CD4-positive, alpha-beta T cell treated with Interleukin-17A for 4 hours (primary cell): ENCODE measurements around the gene RPGRIP1.
"Not testable (repeated sequence)": the region's sequence is repeated elsewhere in the genome, so short reads cannot be mapped to it uniquely, and the experiment has no call there.

ENCODE experiments used
- DNase-seq: peaks from one replicate; pipeline ENCODE4 v3.0.0-alpha.2; 2020; ENCODE audit warnings: mixed read lengths

Gene RPGRIP1

DNA sequence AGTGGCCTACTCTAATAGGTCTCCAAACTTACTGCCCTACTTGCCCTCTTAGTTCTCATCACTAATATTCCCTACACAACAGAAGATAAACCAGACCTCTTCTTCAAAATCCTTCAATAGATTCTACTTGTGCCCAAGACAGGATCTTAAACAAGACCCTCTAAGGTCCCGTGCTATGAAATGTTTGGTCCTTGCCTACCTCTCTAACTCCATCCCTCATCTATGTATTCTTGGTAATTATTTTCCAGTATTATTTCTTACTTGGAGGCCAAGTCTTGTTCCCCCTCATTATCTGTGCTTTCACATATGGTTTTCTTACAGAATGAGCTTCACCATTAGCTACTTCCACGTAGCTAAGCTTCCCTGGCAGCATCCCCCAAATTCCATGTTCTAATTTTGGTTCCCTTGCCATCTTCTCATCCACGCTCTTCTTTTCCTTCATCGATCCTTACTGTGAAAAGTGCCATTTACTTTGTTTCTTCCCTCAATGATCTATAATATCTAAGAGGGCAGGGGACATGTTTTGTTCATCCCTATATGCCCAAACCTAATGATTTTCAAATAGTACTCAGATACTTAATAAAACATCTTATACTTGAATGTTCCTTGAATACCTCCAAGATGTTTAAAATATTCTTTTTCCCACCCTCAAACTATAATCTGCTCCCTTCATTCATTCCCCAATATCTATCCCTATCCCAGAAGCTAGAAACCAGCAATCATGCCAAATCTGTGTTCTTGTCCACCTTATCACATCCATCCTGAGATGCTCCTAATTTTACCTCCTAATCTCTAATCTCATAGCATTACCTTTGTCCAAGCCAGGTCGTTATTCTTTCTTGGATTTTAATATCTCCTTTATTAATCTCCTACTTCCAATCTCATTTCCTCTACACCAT is 20.7 kb upstream of the RPGRIP1 start:
- DNase-seq: no peak

DNA sequence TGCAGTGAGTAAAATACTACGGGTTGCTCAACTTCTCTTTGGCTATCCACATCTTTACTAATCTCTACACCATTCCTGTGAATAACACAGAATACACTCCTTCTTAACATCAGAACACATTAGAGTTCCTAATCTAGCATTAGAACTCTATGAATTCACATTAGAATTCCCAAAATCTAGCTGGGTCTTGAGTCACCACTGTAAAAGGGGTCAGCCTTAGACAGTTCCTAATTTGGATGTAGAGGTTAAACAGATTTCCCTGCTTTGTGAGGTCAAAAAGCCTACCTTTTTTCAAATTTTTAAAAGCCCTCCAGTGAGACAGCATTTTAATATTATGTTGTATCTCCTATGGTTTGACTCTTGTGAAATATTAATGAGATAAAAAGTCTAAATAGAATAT is 18.1 kb upstream of the RPGRIP1 start:
- DNase-seq: no peak

DNA sequence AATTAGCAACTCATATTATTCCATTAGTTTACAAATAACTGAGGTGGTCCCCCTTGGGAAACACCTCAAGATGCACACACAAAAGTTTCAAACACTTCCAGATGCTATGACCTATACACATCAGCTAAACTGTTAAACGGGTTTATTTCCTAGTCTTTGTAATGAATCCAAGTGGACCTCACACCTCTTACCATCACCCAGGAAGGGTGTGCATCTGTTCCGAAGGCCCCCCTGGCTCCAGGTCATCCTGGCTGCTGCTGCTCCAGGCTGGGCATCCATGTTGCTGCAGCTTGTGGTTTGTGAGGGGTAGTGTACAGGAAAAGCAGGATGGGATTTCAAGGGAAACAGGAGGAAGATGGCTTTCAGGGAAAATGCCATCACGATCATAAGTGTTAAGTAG is 17.5 kb upstream of the RPGRIP1 start:
- no peak for DNase-seq

DNA sequence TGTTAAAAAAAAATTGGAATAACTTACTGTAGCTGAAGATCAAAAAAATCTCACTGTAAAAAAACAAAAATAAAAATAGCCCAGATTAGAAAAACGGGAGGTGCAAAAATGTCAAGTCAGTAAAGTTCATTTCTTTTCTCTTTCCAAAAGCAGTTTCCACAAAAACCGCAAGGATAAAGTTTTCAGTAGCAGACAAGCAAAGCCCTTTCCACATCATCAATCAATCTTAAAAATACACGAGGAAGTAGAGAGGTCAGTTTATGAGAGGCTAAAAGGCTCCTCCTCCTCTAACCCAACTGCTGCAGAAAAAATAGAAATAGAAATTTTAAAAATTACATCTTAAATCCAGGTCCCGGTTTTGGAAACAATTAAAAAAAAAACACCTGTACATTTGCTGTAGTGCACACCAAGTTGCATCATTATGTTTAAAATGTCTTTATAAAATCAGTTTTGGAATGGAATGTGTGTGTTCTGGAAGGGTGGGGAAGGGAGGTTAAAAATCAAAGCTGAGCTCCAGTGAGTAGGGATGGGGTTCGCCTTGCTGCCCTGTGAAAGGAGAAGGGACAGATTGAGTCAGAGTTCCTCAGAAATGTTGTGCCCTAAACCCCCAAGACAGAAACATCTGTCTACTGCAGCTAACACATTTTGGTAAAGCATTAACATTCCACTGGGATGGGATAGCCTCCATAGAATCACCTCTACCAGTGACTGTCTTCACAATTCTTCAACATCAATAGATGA is 16.4 kb upstream of the RPGRIP1 start:
- no peak for DNase-seq

DNA sequence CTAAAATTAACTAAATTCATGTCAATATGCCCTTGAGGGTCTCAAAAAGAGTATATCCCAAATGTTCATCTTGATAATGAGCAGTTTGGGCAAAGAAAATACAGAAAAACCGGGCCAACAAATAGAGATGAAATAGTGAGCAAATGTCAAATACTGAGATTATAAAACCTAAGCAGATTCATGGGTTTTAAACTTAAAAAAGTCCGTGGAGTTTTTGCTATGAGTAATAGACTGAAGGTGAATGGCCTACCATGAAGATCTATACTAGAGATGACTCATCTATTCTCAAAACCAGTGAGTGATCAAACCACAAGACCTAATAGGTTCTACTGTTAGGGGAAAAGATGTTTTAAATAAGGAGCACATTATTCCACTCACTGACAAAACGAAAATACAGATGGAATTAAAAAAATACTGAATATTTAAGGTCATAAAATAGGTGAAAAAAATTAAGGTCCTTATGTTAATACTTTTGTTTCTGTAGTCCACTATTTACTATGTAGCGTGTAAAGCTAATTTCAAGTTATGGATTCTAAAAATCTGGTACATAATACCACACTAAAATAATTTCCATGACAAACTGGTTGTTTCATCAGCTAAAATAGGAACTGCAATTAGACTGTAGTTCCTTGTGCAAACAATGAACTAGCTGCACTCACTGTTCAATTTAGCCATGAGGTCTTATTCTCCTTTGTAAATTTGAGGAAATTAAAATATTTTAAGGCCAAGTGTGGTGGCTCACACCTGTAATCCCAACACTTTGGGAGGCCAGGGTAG is 15.7 kb upstream of the RPGRIP1 start:
- no peak for DNase-seq

DNA sequence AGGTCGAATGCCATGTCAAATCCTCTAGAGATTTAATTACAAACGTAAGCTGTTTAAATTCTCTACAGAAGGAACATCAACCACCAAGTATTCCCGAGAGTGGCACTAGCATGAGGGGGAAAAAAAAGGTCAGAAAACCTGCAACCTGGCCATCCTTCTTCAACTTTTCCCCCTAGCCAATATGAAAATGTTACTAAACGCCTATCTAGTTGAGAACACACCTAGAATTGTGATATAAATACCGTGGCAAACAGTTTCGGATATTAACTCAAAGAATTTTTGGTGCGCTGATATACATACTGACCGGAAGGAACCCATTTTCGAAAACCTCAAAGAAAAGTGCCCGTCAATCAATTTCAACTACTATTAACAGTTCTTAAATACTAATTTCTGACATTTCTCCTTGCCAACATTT is 12.4 kb upstream of the RPGRIP1 start:
- no peak for DNase-seq

DNA sequence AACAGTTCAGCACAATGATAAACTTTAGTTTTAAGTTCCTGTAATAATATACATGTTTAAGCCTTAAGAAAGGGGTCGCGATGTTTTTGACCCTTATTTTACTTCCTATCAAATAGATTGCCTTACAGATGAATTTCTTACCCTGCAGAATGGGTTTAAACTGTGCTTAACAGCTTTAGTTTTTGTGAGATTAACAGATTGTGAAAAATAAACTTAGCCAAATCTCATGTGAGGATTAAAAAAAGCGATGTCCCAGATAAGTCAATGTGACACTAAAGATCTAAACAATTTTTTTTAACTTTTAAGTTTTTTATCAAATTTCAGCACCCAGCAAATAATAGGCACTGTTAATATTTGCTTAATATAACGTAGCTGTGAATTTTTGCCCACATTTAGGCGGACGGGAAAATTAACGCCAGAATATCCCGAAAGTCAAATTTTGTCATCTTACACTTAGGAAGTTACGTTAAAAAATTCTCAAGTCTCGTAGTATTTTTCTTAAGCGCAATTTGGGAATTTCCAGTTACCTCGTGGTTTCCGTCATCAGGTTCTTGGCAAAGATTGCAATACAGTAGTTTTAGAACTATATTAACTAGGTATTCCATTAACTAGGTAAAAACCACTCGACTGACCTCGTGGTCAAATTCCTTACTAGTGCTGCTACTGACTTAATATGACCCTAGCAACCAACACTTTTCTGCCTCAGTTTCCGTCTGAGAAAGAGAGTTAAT is 11.8 kb upstream of the RPGRIP1 start:
- DNase-seq: no peak

DNA sequence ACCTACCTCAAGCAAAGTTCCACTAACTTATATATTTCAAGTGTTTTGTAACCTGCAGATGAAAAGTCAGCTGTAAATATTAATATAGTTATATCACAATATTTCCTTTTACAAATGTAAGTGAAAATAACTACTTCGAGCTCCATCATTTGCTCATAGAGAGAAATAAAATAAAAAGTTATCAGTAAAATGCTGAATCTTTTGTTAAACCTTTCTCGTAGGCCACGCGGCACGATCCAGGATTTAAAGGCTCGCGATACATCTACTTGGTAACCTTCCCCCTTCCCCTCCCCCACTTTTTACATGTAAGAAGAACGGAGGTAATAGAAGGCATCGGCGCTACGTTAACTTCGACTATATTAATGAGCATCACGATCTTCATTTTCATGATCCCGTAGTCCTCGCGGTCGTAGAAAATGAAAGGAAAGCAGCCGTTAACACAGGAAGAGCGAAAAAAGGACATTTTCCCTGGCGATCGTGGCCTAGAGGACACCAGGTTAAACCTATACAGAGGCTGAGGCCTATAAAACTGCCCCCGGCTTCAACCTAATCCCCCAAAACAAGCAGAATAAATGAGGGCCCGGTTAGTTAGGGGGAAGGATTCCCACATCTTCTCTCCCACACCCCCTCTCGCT is 11.1 kb upstream of the RPGRIP1 start:
- peak; percentile 39 for DNase-seq

DNA sequence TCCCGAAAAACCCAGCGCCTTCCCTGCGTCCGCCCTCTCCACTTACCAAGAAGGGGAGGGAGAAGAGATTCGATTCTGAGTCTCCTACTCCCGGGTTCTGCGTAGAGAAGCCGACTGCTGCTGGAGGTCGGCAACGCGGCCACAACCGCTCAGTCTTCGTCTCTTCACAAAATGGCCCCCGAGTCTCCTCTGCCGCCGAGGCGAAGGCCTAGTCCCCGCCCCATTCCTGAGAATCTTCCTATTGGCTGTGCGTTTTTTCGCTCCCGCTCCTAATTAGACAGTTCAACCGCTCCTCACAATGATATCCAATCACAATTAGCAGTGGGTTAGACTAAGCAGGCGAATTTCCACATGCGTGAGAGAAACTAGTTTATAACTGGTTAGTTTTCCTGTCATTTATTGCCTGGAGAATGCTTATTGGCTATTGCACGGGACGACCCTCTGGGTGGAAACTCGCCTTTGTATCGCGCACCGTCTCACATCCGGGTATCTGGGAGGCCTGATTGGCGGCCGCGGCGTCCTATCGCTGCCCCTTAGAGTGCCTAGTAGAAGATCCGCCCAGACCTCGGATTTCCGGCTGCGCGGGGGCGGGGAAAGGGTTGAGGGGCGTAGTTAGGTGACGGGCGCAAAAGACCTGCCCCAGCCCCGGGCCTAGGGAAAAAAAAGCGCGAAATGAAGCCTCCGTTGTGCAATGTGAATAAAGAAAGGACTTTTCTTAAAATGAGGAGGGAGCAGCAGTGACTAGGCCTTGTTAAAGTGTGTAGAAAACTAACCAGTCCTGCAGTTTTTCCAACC is 10.4 kb upstream of the RPGRIP1 start, which contains the start of gene HNRNPC:
HNRNPC (minus strand) TSS at position 191 of the 795 bp plus-strand sequence. CDS start 35,249 bp downstream, outside the sequence.
- DNase-seq: peak; percentile 99

DNA sequence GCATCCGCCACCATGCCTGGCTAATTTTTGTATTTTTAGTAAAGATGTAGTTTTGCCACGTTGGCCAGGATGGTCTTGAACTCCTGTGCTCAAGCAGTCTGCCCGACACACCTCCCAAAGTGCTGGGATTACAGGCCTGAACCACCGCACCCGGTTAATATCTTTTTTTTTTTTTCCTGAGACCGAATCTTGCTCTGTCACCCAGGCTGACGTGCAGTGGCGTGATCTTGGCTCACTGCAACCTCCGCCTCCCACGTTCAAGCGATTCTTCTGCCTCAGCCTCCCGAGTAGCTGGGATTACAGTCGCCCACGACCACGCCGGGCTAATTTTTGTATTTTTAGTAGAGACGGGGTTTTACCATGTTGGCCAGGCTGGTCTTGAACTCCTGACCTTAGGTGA is 7.2 kb upstream of the RPGRIP1 start:
- not testable (repeated sequence) for DNase-seq

DNA sequence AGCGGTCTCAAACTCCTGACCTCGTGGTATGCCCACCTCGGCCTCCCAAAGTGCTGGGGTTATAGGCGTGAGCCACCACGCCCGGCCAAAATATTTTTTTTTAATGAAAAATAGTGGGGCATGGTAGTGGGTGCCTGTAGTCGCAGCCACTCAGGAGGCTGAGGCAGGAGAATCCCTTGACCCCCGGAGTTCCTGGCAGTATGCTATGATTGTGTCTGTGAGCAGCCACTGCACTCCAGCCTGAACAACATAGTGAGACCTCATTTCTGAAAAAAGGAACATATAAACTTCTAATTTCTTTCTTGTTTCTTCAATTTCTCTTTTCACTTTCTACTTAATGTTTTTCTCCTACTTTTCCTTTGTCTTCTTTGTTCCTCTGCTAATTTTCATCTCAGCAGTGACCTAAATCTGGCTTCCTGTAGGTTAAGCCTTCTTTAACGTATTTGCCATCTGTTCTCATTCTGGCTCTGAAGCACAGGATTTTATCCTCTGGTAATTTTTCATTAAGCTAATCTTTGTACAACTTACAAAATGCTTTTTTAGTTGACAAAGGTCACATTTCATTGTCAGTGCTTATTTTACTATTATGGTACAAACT is 4.5 kb upstream of the RPGRIP1 start:
- no peak for DNase-seq

DNA sequence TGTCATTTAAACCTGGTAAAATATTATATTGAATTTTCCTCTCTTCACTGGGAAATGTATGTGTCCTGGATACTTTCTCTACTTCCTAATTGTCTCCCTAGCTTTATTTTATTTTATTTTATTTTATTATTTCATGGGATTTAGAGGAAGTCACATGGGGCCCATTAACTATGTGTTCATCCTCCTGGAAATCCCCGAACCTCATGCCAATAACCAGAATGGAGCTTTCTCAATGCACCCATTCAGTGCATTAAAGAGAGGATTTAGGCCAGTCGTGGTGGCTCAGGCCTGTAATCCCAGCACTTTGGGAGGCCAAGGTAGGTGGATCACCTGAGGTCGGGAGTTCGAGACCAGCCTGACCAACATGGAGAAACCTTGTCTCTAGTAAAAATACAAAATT is 1.3 kb upstream of the RPGRIP1 start:
- no peak for DNase-seq

DNA sequence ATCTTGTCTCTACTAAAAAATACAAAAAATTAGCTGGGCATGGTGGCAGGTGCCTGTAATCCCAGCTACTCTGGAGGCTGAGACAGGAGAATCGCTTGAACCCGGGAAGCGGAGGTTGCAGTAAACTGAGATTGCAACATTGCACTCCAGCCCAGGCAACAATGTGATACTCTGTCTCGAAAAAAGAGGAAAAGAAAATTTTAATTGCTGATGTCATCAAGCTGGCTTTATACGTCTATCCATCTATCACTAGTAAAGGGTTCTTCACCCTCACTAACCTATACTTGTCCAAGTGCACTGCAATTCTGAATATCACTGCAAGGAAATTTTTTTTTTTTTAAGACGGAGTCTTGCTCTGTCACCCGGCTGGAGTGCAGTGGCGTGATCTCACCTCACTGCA is 2.0 kb downstream of the RPGRIP1 start:
- not testable (repeated sequence) for DNase-seq

DNA sequence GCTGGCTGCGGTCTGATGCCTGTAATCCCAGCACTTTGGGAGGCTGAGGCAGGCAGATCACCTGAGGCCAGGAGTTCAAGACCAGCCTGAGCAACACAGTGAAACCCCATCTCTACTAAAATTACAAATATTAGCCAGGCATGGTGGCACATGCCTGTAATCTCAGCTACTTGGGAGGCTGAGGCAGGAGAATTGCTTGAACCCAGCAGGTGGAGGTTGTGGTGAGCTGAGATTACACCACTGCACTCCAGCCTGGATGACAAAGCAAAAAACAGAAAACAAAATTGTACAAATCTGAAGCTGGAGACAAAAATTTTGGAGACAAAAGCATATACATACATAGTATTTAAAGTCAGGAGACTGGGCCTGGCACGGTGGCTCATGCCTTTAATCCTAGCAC is 6.6 kb downstream of the RPGRIP1 start:
- DNase-seq: not testable (repeated sequence)

DNA sequence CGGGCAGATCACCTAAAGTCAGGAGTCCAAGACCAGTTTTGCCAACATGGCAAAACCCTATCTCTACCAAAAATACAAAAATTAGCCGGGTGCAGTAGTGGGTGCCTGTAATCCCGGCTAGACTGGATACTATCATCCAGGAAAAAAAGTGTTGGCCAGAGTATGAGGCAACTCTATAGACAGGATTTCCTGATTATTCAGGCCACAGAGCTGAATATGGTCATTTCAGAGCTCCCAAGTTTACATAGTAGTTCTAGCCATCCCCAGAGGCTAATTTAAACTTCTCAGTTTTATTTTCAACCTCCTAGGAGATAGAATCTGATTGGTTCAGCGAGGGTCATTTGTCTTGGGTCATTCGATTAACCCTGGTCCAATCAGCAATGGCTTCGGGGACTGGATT is 7.3 kb downstream of the RPGRIP1 start:
- no peak for DNase-seq

DNA sequence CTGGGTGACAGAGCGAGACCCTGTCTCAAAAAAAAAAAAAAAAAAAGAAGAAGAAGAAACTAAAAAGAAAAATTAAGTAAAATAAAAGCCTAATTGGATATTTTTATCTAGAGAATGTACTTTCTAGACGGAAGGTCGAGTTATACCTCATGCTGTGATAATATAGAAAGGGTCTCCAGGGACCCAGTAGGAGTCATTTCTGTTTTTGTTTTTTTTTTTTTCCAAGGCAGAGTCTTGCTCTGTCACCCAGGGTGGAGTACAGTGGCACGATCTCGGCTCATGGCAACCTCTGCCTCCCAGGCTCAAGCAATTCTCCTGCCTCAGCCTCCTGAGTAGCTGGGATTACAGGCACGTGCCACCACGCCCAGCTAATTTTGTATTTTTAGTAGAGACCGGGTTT is 14.1 kb downstream of the RPGRIP1 start:
- DNase-seq: not testable (repeated sequence)

DNA sequence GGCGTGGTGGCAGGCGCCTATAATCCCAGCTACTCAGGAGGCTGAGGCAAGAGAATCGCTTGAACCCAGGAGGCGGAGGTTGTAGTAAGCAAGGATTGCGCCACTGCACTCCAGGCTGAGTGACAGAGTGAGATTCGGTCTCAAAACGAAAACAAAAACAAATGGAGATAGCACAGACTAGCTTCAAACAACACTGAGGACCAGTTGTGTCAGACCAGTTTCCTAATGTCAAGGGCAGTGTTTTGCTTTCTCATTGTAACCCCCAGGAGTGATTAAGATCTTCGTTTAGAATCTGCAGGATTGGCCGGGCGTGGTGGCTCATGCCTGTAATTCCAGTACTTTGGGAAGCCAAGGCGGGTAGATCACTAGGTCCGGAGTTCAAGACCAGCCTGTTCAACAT is 18.5 kb downstream of the RPGRIP1 start:
- no peak for DNase-seq

DNA sequence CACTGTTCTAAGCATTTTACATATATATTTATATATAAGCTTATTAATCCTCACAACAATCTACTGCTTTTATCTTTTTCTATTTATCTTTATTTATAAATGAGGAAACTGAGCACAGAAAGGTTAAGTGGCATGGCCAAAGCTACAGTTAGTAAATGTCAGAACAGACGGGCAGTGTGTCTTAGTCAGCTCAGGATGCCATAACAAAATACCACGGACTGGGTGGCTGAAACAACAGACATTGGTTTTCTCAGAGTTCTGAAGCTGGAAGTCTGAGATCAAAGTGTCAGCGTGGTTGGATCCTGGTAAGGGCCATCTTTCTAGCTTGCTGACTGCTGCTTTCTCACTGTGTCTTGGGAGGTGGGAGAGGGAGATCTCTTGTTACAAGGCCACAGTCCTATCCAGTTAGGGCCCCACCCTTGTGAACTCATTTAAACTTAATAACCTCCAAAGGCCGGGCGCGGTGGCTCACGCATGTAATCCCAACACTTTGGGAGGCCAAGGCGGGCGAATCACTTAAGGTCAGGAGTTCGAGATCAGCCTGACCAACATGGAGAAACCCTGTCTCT is 19.8 kb downstream of the RPGRIP1 start:
- DNase-seq: no peak

DNA sequence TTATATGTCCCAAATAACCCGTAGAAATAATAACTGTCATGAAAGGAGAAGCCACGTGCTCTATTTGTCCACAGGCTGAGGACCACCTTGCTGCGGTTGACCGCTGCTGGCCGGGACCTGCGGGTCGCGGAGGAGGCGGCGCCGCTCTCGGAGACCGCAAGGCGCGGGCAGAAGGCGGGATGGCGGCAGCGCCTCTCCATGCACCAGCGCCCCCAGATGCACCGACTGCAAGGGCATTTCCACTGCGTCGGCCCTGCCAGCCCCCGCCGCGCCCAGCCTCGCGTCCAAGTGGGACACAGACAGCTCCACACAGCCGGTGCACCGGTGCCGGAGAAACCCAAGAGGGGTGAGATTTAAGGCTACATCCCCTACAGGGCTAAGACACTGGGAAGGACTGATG is 21.0 kb downstream of the RPGRIP1 start:
- DNase-seq: peak; percentile 37
